Measurements from ENCODE around the gene SAMHD1. TPM values are rescaled to one million over a fixed set of nuclear protein-coding genes. Genes with fewer than 3 reads are reported as not detected.

The SAMHD1 gene
- total RNA-seq, 6 donors from 2014 or later, result 134 to 224 (median 185) TPM

GRCh38 chr20:36852187-36852586 is 99.3 kb downstream of the SAMHD1 start:
- Histone ChIP-seq H3K36me3 (no peaks in the 10 kb centered on the region), H3K27ac (peak overlapping the region; percentile 74 to 92 (median 85)), H3K4me1 (peaks cover 59 to 79% (median 68%) of the 10 kb centered on the region in 4 donors), H3K9me3 (no peaks in the 10 kb centered on the region), H3K27me3 (no peaks in the 10 kb centered on the region), H3K4me3 (peak overlapping the region in 1 of 4 donors; percentile 13)
- 50% methylated on average over 10 of the region's 12 CpGs; no CpG with 5 or more reads in 1 of the 2 donors for WGBS, 2 donors
- TF ChIP-seq POLR2AphosphoS5 (IDR thresholded peaks at IDR 0.05) (peak in 1 of 2 donors; percentile 22), CTCF (IDR thresholded peaks at IDR 0.05) (no peak), POLR2A (IDR thresholded peaks at IDR 0.05) (no peak), EP300 (IDR thresholded peaks at IDR 0.05) (no peak)
- peak in 1 of 2 donors; percentile 85 for DNase-seq
- ATAC-seq (ENCODE audit: low FRiP score in 2 of 2), result no peak

- ATAC-seq (ENCODE audit: low FRiP score in 2 of 2) (no peak), DNase-seq (no peak)
- Histone ChIP-seq H3K27me3 (no peaks in the 10 kb centered on the region), H3K27ac (peak overlapping the region; percentile 74 to 92 (median 85)), H3K9me3 (no peaks in the 10 kb centered on the region), H3K36me3 (no peaks in the 10 kb centered on the region), H3K4me1 (peaks cover 57 to 78% (median 63%) of the 10 kb centered on the region in 4 donors), H3K4me3 (no peak overlapping the region)
- TF ChIP-seq EP300 (IDR thresholded peaks at IDR 0.05) (no peak), POLR2AphosphoS5 (IDR thresholded peaks at IDR 0.05) (no peak), POLR2A (IDR thresholded peaks at IDR 0.05) (no peak), CTCF (IDR thresholded peaks at IDR 0.05) (no peak)
- 70 to 83% methylated on average over 2 of the region's 2 CpGs for WGBS, 2 donors
These were observed 100.0 kb downstream of the SAMHD1 start for GRCh38 chr20:36851490-36851889.

GRCh38 chr20:36850759-36851158 is 100.7 kb downstream of the SAMHD1 start:
- TF ChIP-seq CTCF (IDR thresholded peaks at IDR 0.05), result no peak
- TF ChIP-seq EP300 (IDR thresholded peaks at IDR 0.05), result no peak
- TF ChIP-seq POLR2A (IDR thresholded peaks at IDR 0.05), result no peak
- no peak for TF ChIP-seq POLR2AphosphoS5 (IDR thresholded peaks at IDR 0.05)
- no peaks in the 10 kb centered on the region for H3K9me3 ChIP-seq
- H3K36me3 ChIP-seq, result no peaks in the 10 kb centered on the region
- DNase-seq, result no peak
- 77 to 95% methylated on average over 6 of the region's 6 CpGs for WGBS, 2 donors
- H3K4me3 ChIP-seq, result no peak overlapping the region
- peaks cover 49 to 71% (median 58%) of the 10 kb centered on the region in 4 donors for H3K4me1 ChIP-seq
- no peaks in the 10 kb centered on the region for H3K27me3 ChIP-seq
- no peak for ATAC-seq (ENCODE audit: low FRiP score in 2 of 2)
- peak overlapping the region in 2 of 4 donors; percentile 82 to 87 for H3K27ac ChIP-seq

GRCh38 chr20:36849333-36850065 is 102.0 kb downstream of the SAMHD1 start:
- Histone ChIP-seq H3K4me3 (no peak overlapping the region), H3K4me1 (peaks cover 46 to 65% (median 52%) of the 10 kb centered on the region in 4 donors), H3K9me3 (no peaks in the 10 kb centered on the region), H3K36me3 (no peaks in the 10 kb centered on the region), H3K27ac (peak overlapping the region; percentile 10 to 83 (median 80)), H3K27me3 (no peaks in the 10 kb centered on the region)
- ATAC-seq (ENCODE audit: low FRiP score in 2 of 2), result no peak
- DNase-seq, result no peak
- TF ChIP-seq EP300 (IDR thresholded peaks at IDR 0.05) (no peak), POLR2AphosphoS5 (IDR thresholded peaks at IDR 0.05) (peak in 1 of 2 donors; percentile 7)
- WGBS, 2 donors, result 90 to 91% methylated on average over 8 to 9 of the region's 9 CpGs

- H3K27ac ChIP-seq, result peak overlapping the region; percentile 77 to 83 (median 80)
- H3K4me1 ChIP-seq, result peaks cover 42 to 63% (median 50%) of the 10 kb centered on the region in 4 donors
- DNase-seq (no peak), ATAC-seq (ENCODE audit: low FRiP score in 2 of 2) (no peak)
- H3K27me3 ChIP-seq, result no peaks in the 10 kb centered on the region
- H3K36me3 ChIP-seq, result no peaks in the 10 kb centered on the region
- H3K9me3 ChIP-seq, result no peaks in the 10 kb centered on the region
- H3K4me3 ChIP-seq, result no peak overlapping the region
- TF ChIP-seq EP300 (IDR thresholded peaks at IDR 0.05) (no peak), POLR2A (IDR thresholded peaks at IDR 0.05) (no peak), CTCF (IDR thresholded peaks at IDR 0.05) (no peak), POLR2AphosphoS5 (IDR thresholded peaks at IDR 0.05) (no peak)
These were observed 102.8 kb downstream of the SAMHD1 start for GRCh38 chr20:36848677-36849076.
